GM23248 (cell line): ENCODE results near the gene SELENOM. TPM values are rescaled to one million over a fixed set of nuclear protein-coding genes. Genes with fewer than 3 reads are reported as not detected.
"Not testable (repeated sequence)": the region's sequence is repeated elsewhere in the genome, so short reads cannot be mapped to it uniquely, and the experiment has no call there.

Experiments
- DNase-seq: peaks from one replicate; pipeline ENCODE4 v3.0.0-alpha.2; 2015
- H2AFZ ChIP-seq: fragments of 200-600 bp; sonication (generic); 2 replicates; pipeline ENCODE4 v1.6.1; 2016; ENCODE audit warnings: antibody characterized with exemption
- H3F3A ChIP-seq: fragments of 200-600 bp; sonication (generic); 2 replicates; pipeline ENCODE4 v1.6.1; 2016; ENCODE audit warnings: mild to moderate bottlenecking, antibody characterized with exemption, mixed run types; ENCODE audit not compliant: insufficient read depth
- H3K27ac ChIP-seq: fragments of 200-600 bp; sonication (generic); 2 replicates; pipeline ENCODE4 v1.5.1; 2016; ENCODE audit warnings: mild to moderate bottlenecking
- H3K27me3 ChIP-seq: fragments of 200-600 bp; sonication (generic); replicated peaks from 2 replicates; pipeline ENCODE4 v1.6.1; 2016; ENCODE audit warnings: mild to moderate bottlenecking; ENCODE audit not compliant: insufficient read depth
- H3K36me3 ChIP-seq: fragments of 200-600 bp; sonication (generic); 2 replicates; pipeline ENCODE4 v1.6.1; 2016; ENCODE audit warnings: low read depth, mild to moderate bottlenecking
- H3K4me1 ChIP-seq: fragments of 200-600 bp; sonication (generic); 2 replicates; pipeline ENCODE4 v1.6.1; 2016; ENCODE audit warnings: mild to moderate bottlenecking; ENCODE audit not compliant: insufficient read depth
- H3K4me2 ChIP-seq: fragments of 200-600 bp; sonication (generic); one replicate; pipeline ENCODE4 v1.6.1; 2016; ENCODE audit warnings: mild to moderate bottlenecking; ENCODE audit not compliant: unreplicated experiment
- H3K4me3 ChIP-seq: fragments of 200-600 bp; sonication (generic); 2 replicates; pipeline ENCODE4 v1.5.1; 2016; ENCODE audit warnings: mild to moderate bottlenecking
- H3K79me2 ChIP-seq: fragments of 200-600 bp; sonication (generic); 2 replicates; pipeline ENCODE4 v1.6.1; 2016; ENCODE audit warnings: mild to moderate bottlenecking; ENCODE audit not compliant: insufficient read depth
- H3K9ac ChIP-seq: fragments of 200-600 bp; sonication (generic); 2 replicates; pipeline ENCODE4 v1.6.1; 2016; ENCODE audit warnings: mild to moderate bottlenecking
- H3K9me2 ChIP-seq: fragments of 200-600 bp; sonication (generic); 2 replicates; pipeline ENCODE4 v1.6.1; 2016; ENCODE audit warnings: mixed run types, mild to moderate bottlenecking, moderate library complexity; ENCODE audit not compliant: insufficient read depth
- H3K9me3 ChIP-seq: fragments of 200-600 bp; sonication (generic); one replicate; pipeline ENCODE4 v1.6.1; 2017; ENCODE audit warnings: low read depth
- H4K20me1 ChIP-seq: fragments of 200-600 bp; sonication (generic); 2 replicates; pipeline ENCODE4 v1.6.0; 2016; ENCODE audit not compliant: insufficient read depth
- EZH2 ChIP-seq: fragments of 200-600 bp; sonication (generic); IDR thresholded peaks from 2 replicates; pipeline ENCODE4 v1.6.1; 2018; ENCODE audit warnings: antibody characterized with exemption, mild to moderate bottlenecking; ENCODE audit not compliant: insufficient read depth, poor library complexity, severe bottlenecking
- EZH2phosphoT487 ChIP-seq: fragments of 200-600 bp; sonication (generic); IDR thresholded peaks from 2 replicates; pipeline ENCODE4 v1.6.1; 2018; ENCODE audit warnings: antibody characterized with exemption, moderate library complexity, mild to moderate bottlenecking, low read depth; ENCODE audit not compliant: insufficient read depth
- WGBS, 2 experiments: methylation state at CpG; one replicate each; pipeline ENCODE4 v1.1.6; 2015 to 2017; ENCODE audit warnings: low lambda C conversion rate in 2 of 2, low coverage in 1 of 2; ENCODE audit errors: missing lambda C conversion rate in 2 of 2; 5-methylcytosine and 5-hydroxymethylcytosine counted together
- in situ Hi-C: fragments of 300-500 bp; cut with MboI; formaldehyde crosslinking; loops from 2 replicates; pipeline ENCODE4 v1.15.0; 2020
- polyA plus RNA-seq: library from polyadenylated mRNA; unstranded; fragments of >200 nt; fragmentation: Nextera tagmentation; extraction: Ambion mirVana; gene quantifications from 2 replicates; pipeline ENCODE4 v1.2.1, GENCODE V29; 2016
- total RNA-seq: library from RNA; depleted of rRNA; stranded (reverse); fragments of >200 nt; shearing (Covaris generic); gene quantifications from 2 replicates; pipeline ENCODE4 v1.2.3, GENCODE V29; 2014

Gene SELENOM
- total and polyA plus RNA-seq, 2 experiments from 2014 or later: 268 to 537 TPM

GRCh38 chr22:31075961-31076360 lies 31.4 kb downstream of the SELENOM start:
- H3K27ac ChIP-seq: peak overlapping the region; percentile 88
- peak overlapping the region; percentile 87 for H3K4me2 ChIP-seq
- H3K9me3 ChIP-seq: no peaks in the 10 kb centered on the region
- in situ Hi-C loops: no loop called here
- no peaks in the 10 kb centered on the region for H3K9me2 ChIP-seq
- H3K79me2 ChIP-seq: no peaks in the 10 kb centered on the region
- H3K4me1 ChIP-seq: peaks cover 11% of the 10 kb centered on the region
- WGBS, 2 experiments: 5 to 11% methylated on average over 13 to 15 of the region's 15 CpGs
- no peak for TF ChIP-seq EZH2phosphoT487
- no peak for TF ChIP-seq EZH2
- peak overlapping the region; percentile 92 for H3K9ac ChIP-seq
- H3K36me3 ChIP-seq: no peaks in the 10 kb centered on the region
- no peaks in the 10 kb centered on the region for H3F3A ChIP-seq
- no peaks in the 10 kb centered on the region for H4K20me1 ChIP-seq
- peak; percentile 93 for DNase-seq
- peak overlapping the region; percentile 47 for H3K4me3 ChIP-seq
- H2AFZ ChIP-seq: peak overlapping the region; percentile 95
- H3K27me3 ChIP-seq: no peaks in the 10 kb centered on the region

GRCh38 chr22:31073545-31074145 lies 33.7 kb downstream of the SELENOM start:
- H3K9ac ChIP-seq, H3K27ac ChIP-seq, H3K79me2 ChIP-seq, H4K20me1 ChIP-seq, H3F3A ChIP-seq, H3K9me3 ChIP-seq, H3K9me2 ChIP-seq, H3K27me3 ChIP-seq, H3K4me1 ChIP-seq, H3K4me2 ChIP-seq, H3K36me3 ChIP-seq, H3K4me3 ChIP-seq, H2AFZ ChIP-seq, in situ Hi-C loops, DNase-seq: not testable (repeated sequence)
- whole genome bisulfite sequencing, 2 experiments: 69 to 74% methylated on average over 5 of the region's 5 CpGs

DNA sequence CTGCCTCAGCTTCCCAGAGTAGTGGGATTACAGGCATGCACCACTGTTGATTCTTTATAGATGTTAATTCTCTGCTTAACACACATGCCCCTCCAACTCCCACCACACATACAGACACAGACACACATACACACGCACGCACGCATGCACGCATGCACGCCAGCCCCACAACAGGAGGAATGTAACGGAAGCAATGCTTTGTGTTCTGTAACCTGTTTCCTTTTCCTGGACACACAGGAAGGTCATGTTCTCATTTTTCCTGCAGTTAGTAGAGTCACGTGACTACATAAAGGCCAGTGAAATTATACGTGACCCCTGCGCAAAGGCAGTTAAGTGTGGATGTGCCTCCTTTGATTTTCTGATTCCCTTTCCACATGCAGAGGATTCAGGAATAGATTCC lies 34.2 kb downstream of the SELENOM start:
- H3K4me3 ChIP-seq, in situ Hi-C loops, H3K27me3 ChIP-seq, H3K9me2 ChIP-seq, H3F3A ChIP-seq, DNase-seq, H3K4me1 ChIP-seq, H3K4me2 ChIP-seq, H3K27ac ChIP-seq, H3K9ac ChIP-seq, H4K20me1 ChIP-seq, H3K79me2 ChIP-seq, H2AFZ ChIP-seq, H3K9me3 ChIP-seq, H3K36me3 ChIP-seq: not testable (repeated sequence)
- 89 to 91% methylated on average over 9 of the region's 9 CpGs for WGBS, 2 experiments

DNA sequence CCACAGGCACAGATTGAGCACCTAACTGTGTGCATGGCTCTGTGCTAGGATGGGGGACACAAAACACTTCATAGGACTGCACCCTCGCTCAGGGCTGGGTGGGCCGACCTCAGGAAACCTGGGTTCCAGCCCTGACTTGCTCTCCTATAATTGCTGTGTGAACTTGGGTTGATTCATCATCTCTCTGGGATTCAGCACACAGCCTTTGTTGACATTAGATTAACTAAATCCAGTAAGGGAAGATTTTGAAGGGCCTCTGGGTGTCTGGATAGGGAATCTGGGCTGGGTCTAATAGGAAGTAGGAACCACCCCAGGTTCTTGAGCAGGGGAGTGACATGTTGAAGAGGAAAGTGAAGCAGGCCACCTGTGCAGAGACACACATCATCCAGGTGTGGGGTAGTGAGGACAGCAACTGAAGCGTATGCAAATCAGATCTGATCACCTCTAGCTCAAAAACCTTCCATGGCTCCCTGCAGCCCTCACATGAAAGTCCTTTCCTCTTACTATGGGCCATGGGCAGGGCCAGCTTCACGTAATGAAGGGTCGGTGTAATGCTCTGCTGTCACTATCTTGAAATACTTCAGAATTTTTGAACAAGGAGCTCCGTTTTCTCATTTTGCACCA lies 37.6 kb downstream of the SELENOM start:
- H3K27me3 ChIP-seq, H3K4me2 ChIP-seq, H3F3A ChIP-seq, H3K27ac ChIP-seq, H3K36me3 ChIP-seq, H3K9me3 ChIP-seq, H3K4me3 ChIP-seq, H3K9ac ChIP-seq, H4K20me1 ChIP-seq, H2AFZ ChIP-seq, DNase-seq, H3K79me2 ChIP-seq, in situ Hi-C loops, H3K4me1 ChIP-seq, H3K9me2 ChIP-seq: not testable (repeated sequence)
- WGBS, 2 experiments: 83 to 84% methylated on average over 5 to 6 of the region's 6 CpGs

GRCh38 chr22:31068970-31069369 lies 38.4 kb downstream of the SELENOM start:
- Histone ChIP-seq H3K27ac (no peak overlapping the region), H3K36me3 (no peaks in the 10 kb centered on the region), H3K4me3 (no peak overlapping the region), H4K20me1 (no peaks in the 10 kb centered on the region), H3K9me2 (no peaks in the 10 kb centered on the region), H3K27me3 (no peaks in the 10 kb centered on the region), H3K9me3 (no peaks in the 10 kb centered on the region), H3K4me2 (no peak overlapping the region), H3K4me1 (no peaks in the 10 kb centered on the region), H3K9ac (no peak overlapping the region), H2AFZ (no peak overlapping the region), H3F3A (no peaks in the 10 kb centered on the region), H3K79me2 (no peaks in the 10 kb centered on the region)
- 69 to 73% methylated on average over 11 of the region's 11 CpGs for WGBS, 2 experiments
- TF ChIP-seq EZH2phosphoT487 (no peak), EZH2 (no peak)
- in situ Hi-C loops: no loop called here
- no peak for DNase-seq
